ENCODE measurements around the gene CERS6.

DNA sequence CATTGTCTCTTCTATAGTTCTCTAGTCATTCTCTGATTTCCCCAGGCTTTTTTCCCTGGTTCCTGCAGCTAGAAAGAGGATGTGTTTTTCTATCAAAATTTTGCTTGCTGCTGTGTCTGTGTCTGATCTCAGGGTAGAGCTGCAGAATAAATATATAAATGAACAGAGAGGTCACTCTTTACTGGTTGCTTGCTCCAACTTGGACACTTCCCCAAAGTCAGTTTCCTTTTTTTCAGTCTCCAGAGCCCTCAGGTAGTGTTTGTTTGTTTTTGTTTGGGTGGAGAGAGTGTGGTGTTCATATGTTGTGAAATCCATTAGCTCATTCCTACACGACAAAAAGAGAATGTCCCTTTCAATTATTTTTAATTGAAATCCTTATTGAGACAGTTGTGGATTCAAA lies 85.8 kb downstream of the CERS6 start:
- TF ChIP-seq POLR2A (IDR thresholded peaks at IDR 0.05; ENCODE audit: low read depth) (no peak), CTCF (IDR thresholded peaks at IDR 0.05) (no peak), POLR2AphosphoS5 (IDR thresholded peaks at IDR 0.05) (no peak)

Measured in esophagus muscularis mucosa (tissue), 3 donors.